GM12878 (cell line): ENCODE results near the gene LIPE.

Experiments used
- ATF3 ChIP-seq: IDR thresholded peaks from 2 replicates; pipeline ENCODE4 v1.6.1; 2011; ENCODE audit warnings: low read depth, mild to moderate bottlenecking, low read length, moderate library complexity, borderline replicate concordance; ENCODE audit errors: extremely low read depth
- CHD2 ChIP-seq: IDR thresholded peaks from 2 replicates; pipeline ENCODE4 v1.6.1; 2011; ENCODE audit warnings: low read depth, low read length, improper control_type of control experiment, borderline replicate concordance
- CTCF ChIP-seq, 3 experiments: IDR thresholded peaks in 2 of 3; conservative IDR thresholded peaks in 1 of 3; 2 replicates each; pipeline ENCODE4 v1.5.1; 2011; ENCODE audit warnings: low read depth in 3 of 3, low read length in 3 of 3, mild to moderate bottlenecking in 3 of 3, control low read depth in 2 of 3, moderate library complexity in 2 of 3, inconsistent platforms in 1 of 3, mixed read lengths in 1 of 3; ENCODE audit not compliant: control insufficient read depth in 2 of 3, insufficient read depth in 1 of 3; ENCODE audit errors: extremely low read depth in 1 of 3
- GABPA ChIP-seq: IDR thresholded peaks from 2 replicates; pipeline ENCODE4 v1.6.1; 2014; ENCODE audit warnings: antibody characterized with exemption, low read depth, mild to moderate bottlenecking, inconsistent platforms
- MXI1 ChIP-seq: fragments of 150-350 bp; IDR thresholded peaks from 2 replicates; pipeline ENCODE4 v1.6.1; 2011; ENCODE audit warnings: low read depth, mild to moderate bottlenecking, inconsistent platforms, low read length, improper control_type of control experiment
- MYC ChIP-seq: IDR thresholded peaks from 2 replicates; pipeline ENCODE4 v1.6.1; 2011; ENCODE audit warnings: mild to moderate bottlenecking, low read length, moderate library complexity, inconsistent platforms; ENCODE audit not compliant: insufficient read depth, insufficient replicate concordance, insufficient read length, severe bottlenecking
- NFXL1 ChIP-seq: fragments of 450-650 bp; IDR thresholded peaks from 2 replicates; pipeline ENCODE4 v1.6.1; 2017; ENCODE audit warnings: antibody characterized with exemption, mild to moderate bottlenecking, borderline replicate concordance
- PAX8 ChIP-seq: fragments of 450-650 bp; IDR thresholded peaks from 2 replicates; pipeline ENCODE4 v1.6.1; 2017; ENCODE audit warnings: mild to moderate bottlenecking, moderate library complexity
- POLR2A ChIP-seq: IDR thresholded peaks from 2 replicates; pipeline ENCODE4 v1.6.1; 2011; ENCODE audit warnings: low read depth, mild to moderate bottlenecking, low read length
- RAD51 ChIP-seq: fragments of 450-650 bp; IDR thresholded peaks from 2 replicates; pipeline ENCODE4 v1.6.1; 2016; ENCODE audit warnings: moderate library complexity, mild to moderate bottlenecking, inconsistent platforms
- STAT1 ChIP-seq: fragments of 450-650 bp; conservative IDR thresholded peaks from 2 replicates; pipeline ENCODE4 v1.6.1; 2014; ENCODE audit warnings: antibody characterized with exemption, mild to moderate bottlenecking
- TCF12 ChIP-seq: IDR thresholded peaks from 2 replicates; pipeline ENCODE4 v1.6.1; 2011; ENCODE audit warnings: low read depth, mild to moderate bottlenecking, low read length
- USF2 ChIP-seq: IDR thresholded peaks from 2 replicates; pipeline ENCODE4 v1.6.1; 2011; ENCODE audit warnings: low read depth, low read length, improper control_type of control experiment, borderline replicate concordance
- YY1 ChIP-seq: IDR thresholded peaks from 2 replicates; pipeline ENCODE4 v1.6.1; 2011; ENCODE audit warnings: low read depth, mild to moderate bottlenecking, low read length

GRCh38 chr19:42467183-42467760 lies 40.1 kb upstream of the LIPE start:
- no peak for TF ChIP-seq USF2
- no peak for TF ChIP-seq YY1
- no peak for TF ChIP-seq TCF12
- TF ChIP-seq PAX8: no peak
- TF ChIP-seq CTCF (IDR thresholded peaks at IDR 0.05 in 2 of 3, conservative IDR thresholded peaks at IDR 0.05 in 1 of 3; ENCODE audit: control insufficient read depth in 2 of 3, extremely low read depth in 1 of 3, insufficient read depth in 1 of 3, low read depth in 3 of 3, low read length in 3 of 3): no peak
- TF ChIP-seq POLR2A: no peak
- no peak for TF ChIP-seq ATF3
- no peak for TF ChIP-seq GABPA
- no peak for TF ChIP-seq MYC
- TF ChIP-seq STAT1: no peak
- TF ChIP-seq MXI1: no peak
- no peak for TF ChIP-seq NFXL1
- no peak for TF ChIP-seq CHD2
- no peak for TF ChIP-seq RAD51
